Transverse colon (tissue), 4 donors: ENCODE data around the gene SS18.

ENCODE experiments used
- EP300 ChIP-seq: sonication (generic); formaldehyde crosslinking; IDR thresholded peaks from one replicate; pipeline ENCODE4 v1.6.1; 2017; ENCODE audit warnings: antibody characterized with exemption, low read depth
- POLR2A ChIP-seq: fragments of 450-650 bp; IDR thresholded peaks from one replicate; pipeline ENCODE4 v1.6.1; 2016; ENCODE audit warnings: antibody characterized with exemption, mild to moderate bottlenecking, moderate library complexity
- POLR2AphosphoS5 ChIP-seq, 3 donors: sonication (generic); formaldehyde crosslinking; IDR thresholded peaks; one replicate each; pipeline ENCODE4 v1.6.1; 2016; ENCODE audit warnings: antibody characterized with exemption in 3 of 3
- TF ChIP-seq, protein P1 (sequence below), 5 experiments: fragments of 200-600 bp in 3 of 5; fragments of 450-650 bp in 2 of 5; sonication (generic) in 3 of 5; IDR thresholded peaks; 1 replicate in 2 of 5; 2 replicates in 3 of 5; pipeline ENCODE4 v1.5.1; 2016 to 2017; ENCODE audit warnings: antibody characterized with exemption in 5 of 5, inconsistent platforms in 3 of 5, mild to moderate bottlenecking in 2 of 5, moderate library complexity in 1 of 5

GRCh38 chr18:26071020-26071419, 19.4 kb downstream of the SS18 start:
- TF ChIP-seq, protein P1, sequence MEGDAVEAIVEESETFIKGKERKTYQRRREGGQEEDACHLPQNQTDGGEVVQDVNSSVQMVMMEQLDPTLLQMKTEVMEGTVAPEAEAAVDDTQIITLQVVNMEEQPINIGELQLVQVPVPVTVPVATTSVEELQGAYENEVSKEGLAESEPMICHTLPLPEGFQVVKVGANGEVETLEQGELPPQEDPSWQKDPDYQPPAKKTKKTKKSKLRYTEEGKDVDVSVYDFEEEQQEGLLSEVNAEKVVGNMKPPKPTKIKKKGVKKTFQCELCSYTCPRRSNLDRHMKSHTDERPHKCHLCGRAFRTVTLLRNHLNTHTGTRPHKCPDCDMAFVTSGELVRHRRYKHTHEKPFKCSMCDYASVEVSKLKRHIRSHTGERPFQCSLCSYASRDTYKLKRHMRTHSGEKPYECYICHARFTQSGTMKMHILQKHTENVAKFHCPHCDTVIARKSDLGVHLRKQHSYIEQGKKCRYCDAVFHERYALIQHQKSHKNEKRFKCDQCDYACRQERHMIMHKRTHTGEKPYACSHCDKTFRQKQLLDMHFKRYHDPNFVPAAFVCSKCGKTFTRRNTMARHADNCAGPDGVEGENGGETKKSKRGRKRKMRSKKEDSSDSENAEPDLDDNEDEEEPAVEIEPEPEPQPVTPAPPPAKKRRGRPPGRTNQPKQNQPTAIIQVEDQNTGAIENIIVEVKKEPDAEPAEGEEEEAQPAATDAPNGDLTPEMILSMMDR (IDR thresholded peaks at IDR 0.05), result no peak
- TF ChIP-seq POLR2A, result no peak
- no peak for TF ChIP-seq EP300
- no peak for TF ChIP-seq POLR2AphosphoS5 (IDR thresholded peaks at IDR 0.05)
